M059J (cell line): ENCODE data around the gene ZNF684. TPM values are rescaled to one million over a fixed set of nuclear protein-coding genes. Genes with fewer than 3 reads are reported as not detected.
A peak's percentile ranks its signal among the peaks of the same experiment; 100 is the strongest.
"Not testable (repeated sequence)": the region's sequence is repeated elsewhere in the genome, so short reads cannot be mapped to it uniquely, and the experiment has no call there.

ENCODE experiments used
- DNase-seq: peaks from one replicate; pipeline ENCODE4 v3.0.0-alpha.2; 2012; ENCODE audit warnings: low read depth
- total RNA-seq: library from RNA; depleted of rRNA; stranded (reverse); fragments of >200 nt; shearing (Covaris generic); gene quantifications from 2 replicates; pipeline ENCODE4 v1.2.3, GENCODE V29; 2014; rRNA removed

Gene ZNF684
- total RNA-seq = 6.6 and 7.4 TPM in 2 replicates

DNA sequence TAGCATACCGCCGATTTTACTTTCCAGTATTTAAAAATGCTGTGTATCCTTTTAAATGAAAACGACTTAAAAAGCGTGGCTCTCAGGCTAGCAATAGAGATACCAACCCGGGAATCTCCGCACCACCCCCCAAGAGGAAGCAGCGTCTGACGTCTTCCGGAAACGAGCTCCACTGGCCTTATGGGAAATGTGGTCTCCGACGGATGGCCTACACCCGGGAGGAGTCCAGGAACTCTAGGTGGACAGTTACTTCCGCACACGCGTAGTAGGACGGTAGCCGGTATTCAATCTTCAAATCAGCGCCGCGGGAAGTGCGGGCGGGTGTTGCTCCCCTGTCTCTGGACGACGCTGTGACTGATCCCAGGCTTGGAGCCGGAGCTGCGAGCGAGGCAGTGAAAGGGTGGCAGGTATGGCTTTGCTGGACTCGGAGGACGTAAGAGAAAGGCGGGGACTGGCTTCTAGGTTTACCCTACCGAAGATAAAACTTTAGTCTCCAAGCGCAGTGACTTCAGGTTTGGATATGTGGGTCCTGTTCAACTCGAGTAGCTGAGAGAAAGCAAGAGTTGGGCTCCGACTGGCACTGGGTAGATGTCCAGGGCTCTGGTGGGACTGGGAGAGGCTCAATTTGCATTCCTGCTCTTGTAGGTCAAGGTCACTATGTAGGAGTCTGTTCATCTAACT, at the start of gene ZNF684:
TSS of gene ZNF684 (plus strand) at position 257 of the 681 bp plus-strand sequence. CDS start 1,530 bp downstream, outside the sequence.
- peak; percentile 98 for DNase-seq

DNA sequence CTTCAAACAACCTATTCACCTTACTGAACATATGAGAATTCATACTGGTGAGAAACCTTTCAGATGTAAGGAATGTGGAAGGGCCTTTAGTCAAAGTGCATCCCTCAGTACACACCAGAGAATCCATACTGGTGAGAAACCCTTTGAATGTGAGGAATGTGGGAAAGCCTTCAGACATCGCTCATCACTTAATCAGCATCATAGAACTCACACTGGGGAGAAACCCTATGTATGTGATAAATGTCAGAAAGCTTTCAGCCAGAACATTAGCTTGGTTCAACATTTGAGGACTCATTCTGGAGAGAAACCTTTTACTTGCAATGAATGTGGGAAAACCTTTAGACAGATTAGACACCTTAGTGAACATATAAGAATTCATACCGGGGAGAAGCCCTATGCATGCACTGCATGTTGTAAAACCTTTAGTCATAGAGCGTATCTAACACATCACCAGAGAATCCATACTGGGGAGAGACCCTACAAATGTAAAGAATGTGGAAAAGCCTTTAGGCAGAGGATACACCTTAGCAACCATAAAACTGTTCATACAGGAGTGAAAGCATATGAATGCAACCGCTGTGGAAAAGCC, 36.0 kb upstream of the ZNF684 start:
- no peak for DNase-seq

DNA sequence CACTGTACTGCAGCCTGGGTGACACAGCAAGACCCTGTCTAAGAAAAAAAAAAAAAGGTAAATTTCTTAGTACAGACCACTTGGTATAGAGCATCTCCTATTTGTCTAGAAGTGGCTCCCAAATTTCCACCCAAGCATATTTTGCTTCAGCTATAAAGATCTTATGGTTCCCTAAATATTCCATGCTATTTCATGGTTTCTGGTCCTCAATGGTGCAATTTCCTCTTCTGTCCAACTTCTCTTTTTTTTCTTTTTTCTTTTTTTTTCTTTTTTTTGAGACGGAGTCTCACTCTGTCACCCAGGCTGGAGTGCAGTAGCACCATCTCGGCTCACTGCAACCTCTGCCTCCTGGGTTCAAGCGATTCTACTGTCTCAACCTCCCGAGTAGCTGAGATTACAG, 28.8 kb upstream of the ZNF684 start:
- not testable (repeated sequence) for DNase-seq

DNA sequence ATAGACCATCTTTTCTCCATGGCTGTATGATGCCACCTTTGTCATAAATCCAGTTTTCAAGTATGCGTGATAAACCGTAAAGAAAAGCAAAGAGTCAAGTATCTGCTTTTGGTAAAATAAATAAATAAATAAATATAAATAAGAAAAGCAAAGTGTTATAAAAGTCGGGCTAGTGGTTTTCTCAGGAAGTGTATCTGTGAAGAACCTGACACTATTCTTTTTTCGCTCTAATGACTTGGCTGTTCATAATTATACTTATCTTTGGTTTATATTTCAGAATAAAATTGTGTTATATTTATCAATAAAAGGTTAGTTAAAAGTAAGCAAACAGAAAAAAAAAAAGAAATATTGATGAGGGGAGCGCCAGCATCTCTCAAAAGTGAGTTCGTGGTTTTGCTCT, 23.5 kb upstream of the ZNF684 start:
- no peak for DNase-seq

DNA sequence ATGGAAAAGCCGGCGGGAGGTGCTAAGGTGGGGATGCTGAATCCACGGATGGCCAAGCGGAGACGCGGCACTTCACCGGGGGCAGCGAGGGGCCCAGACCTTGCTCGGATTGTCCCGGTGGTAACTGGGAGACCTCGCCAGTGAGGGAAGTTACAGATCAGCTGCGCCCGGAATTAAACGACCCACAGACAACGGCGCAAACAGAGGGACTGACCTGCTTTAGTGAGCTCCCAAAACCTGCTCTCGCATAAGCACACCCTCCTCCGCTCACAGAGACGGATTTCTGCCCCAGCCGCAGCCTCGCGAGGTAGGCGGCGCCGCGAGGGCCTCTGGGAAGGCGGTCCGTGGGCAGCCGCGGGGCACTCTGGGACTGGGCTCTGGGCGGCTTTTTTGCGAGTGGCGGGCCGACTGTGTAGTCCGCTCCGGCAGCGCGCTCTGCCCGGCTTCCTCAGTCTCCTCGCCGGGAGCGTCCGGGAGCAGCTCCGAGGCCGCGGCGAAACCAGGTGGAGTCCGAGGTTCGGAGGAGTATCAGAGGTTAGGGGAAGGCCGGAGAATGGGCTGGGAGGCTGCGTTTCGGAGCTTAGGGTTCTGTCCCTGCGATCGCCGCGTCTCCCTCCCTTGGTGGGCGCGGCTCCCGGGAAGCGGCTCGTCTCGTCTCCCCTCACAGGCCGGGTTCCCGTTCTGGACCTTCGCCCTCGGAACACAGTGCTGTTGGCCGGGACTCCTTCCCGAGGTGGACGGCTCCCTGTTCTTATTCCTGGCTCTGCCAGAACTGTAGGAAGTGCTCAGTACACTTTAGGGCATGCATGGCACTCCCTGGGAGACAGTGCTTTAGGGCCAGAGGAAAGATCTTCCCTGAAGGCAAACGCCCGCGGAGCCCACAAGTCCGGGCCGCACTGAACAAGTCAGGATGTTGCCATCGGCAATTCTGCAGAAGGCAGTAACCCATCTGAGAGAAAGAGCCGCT, 22.8 kb upstream of the ZNF684 start, which contains the start of gene EXO5:
TSS of gene EXO5 (plus strand) at position 393 of the 967 bp plus-strand sequence. CDS start 5,778 bp downstream, outside the sequence.
- peak; percentile 80 for DNase-seq

DNA sequence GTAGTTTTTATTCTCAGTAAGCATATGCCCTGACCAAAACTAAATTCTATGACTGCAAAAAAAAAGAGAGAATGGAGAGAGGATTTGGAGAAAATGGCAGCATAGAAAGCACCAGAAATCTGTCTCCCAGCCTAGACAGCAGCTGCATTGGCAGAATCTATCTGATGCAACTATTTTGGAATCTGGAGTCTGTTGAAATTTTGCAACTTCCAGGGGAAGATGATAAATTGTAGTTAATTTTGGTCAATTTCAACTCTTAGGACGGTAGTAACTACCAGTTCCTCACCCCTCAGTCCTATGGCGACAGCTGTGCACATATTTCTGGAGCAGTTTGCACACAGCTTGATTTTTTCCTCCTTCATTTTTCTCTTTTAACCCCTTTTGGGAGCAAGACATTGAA, 11.9 kb upstream of the ZNF684 start:
- DNase-seq = no peak

DNA sequence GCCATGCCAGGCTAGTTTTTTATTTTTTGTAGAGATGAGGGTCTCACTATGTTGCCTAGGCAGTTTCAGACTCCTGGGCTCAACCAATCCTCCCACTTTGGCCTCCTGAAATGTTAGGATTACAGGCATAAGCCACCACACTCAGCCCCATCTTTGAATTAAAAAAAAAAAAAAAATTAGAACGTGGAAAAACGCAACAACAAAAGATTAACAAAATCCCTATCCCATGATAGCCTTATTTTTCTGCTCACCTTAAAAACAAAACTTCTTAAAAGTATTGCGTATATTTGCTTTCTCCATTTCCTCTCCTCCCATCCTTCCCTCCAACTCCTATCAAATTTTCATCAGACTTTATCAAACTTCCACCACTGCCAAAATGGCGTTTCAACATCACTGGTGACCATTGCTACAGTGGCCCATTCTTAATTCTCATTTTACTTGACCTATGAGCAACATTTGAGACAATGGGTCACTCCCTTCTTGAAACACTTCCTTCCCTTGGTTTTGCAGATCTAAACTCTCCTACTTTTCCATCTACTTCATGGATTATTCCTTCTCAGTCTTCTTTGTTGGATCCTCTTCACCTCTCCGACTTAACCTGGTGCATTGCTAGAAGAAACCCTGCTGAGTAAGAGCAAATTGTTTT, 579 bp upstream of the ZNF684 start:
- DNase-seq = peak; percentile 35

DNA sequence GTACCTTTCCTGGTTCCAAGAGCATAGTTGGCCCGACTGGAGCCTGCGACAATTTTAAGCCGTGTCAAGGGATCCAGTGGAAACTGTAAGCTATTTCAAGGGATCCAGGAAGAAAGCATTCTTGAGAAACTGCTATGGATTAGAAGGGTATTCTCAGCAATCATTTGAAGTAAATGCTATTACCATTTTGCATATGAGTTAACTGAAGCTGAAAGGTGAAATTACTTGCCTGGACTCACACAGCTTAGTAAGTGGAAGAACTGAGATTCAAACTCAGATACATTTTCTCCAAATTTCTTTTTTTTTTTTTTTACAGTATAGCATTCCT, 589 bp downstream of the ZNF684 start:
- no peak for DNase-seq

DNA sequence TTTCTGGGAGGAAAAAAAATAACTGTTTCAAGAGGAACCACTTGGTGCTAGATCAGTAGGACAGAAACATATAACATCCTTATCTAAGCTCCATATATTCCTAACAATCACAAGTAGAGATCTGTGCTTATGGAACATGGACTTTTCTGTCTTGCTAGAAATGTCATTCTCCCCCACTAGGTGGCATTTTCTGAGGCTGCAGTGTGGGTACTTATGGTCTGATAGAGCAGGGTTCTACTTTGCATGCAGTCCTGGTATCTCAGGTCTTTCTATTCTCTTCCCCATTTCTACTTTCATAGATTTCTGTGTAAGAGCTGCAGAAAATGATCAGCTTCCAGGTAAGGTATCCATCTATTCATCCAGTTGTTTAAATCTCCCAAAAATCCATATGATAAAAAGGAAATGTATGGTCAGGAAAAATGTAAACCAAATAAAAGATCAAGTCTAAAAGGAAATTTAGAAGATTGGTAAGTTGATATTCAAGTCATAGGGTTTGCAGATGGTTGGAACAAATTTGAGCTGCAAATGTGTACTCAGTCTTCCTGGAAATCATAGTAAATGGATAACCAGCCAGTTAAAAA, 1.5 kb downstream of the ZNF684 start:
- DNase-seq = peak; percentile 65

DNA sequence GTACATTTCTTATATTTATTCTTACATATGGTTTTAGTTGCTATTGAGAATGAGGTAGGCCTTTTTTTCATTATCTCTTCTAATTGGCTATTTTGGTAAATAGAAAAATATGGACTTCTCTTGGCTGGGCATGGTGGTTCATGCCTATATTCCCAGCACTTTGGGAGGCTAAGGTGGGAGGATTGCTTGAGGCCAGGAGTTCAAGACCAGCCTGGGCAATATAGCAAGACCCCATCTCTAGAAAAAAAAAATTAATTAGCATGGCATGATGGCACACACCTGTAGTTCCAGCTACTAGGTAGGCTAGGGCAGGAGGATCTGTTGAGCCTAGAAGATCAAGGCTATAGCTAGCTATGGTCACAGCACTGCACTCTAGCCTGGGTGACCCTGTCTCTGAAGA, 3.2 kb downstream of the ZNF684 start:
- DNase-seq = no peak

DNA sequence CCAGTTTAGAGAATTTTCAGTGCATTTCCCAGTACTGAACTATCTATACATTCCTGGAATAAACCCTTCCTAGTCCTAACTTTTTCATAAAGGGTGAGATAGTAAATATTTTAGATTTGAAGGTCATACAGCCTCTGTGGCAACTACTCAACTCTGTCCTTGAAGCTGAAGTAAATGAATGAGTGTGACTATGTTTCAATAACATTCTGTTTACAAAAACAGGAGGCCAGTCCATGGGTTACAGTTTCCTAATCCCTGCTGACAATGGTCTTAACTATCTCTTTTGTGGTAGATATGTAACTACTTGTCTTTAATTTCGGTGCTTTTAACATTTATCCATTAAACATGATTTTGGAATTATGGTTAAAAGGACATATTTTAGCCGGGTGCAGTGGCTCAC, 4.3 kb downstream of the ZNF684 start:
- DNase-seq = no peak

DNA sequence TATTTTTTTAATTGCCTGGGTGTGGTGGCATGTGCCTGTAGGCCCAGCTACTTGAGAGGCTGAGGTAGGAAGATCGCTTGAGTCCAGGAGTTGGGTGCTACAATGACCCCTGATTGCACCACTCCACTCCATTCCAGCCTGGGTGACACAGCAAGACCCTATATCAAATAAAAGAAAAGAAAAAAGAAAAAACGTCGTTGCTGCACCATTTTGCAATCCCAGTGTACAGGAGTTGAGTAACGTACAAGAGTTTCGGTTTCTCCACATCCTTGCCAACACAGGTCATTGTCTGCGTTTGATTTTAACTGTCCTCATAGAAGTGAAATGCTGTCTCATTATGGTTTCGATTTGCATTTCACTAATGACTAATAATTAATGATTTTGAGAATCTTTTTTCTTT, 7.9 kb downstream of the ZNF684 start:
- no peak for DNase-seq

DNA sequence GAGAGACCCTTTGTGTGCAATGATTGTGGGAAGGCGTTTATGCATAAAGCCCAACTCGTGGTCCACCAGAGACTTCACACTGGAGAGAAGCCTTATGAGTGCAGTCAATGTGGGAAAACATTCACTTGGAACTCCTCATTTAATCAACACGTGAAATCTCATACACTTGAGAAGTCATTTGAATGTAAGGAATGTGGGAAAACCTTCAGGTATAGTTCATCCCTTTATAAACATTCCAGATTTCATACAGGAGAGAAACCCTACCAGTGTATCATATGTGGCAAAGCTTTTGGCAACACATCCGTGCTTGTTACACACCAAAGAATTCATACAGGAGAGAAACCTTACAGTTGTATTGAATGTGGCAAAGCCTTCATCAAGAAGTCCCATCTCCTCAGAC, 15.5 kb downstream of the ZNF684 start:
- no peak for DNase-seq

DNA sequence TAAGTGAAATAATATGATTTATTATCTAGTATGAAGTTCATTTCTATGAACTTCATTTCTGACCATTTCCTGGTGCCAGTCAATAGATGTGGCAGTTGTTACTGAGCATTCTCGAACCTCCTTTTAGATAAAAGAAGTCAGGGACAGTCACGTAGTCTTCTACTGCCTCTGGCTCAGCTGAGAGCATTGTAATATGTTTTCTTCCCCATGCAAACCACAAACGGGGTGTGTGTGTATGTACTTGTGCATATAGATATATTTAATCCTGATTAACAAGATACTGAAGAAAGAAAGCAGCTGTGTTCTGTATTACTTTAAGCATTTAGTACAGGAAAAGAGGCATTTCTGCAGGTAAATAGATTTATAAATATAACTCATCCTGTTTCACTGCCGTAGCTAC, 21.6 kb downstream of the ZNF684 start:
- DNase-seq = no peak

DNA sequence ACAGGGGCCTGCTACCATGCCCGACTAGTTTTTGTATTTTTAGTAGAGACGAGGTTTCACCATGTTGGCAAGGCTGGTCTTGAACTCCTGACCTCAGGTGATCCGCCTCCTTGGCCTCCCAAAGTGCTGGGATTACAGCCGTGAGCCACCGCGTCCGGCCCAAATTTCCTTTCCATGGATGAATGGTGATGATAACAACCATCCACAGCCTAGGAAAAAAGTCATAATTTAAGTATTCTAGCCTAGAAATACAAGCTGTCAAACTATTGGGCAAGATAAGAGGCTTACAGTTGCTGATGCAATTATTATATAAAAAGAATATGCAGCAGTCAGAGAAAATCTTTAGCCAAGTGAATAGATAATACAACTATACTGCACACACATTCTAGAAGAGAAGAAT, 23.4 kb downstream of the ZNF684 start:
- DNase-seq = not testable (repeated sequence)

DNA sequence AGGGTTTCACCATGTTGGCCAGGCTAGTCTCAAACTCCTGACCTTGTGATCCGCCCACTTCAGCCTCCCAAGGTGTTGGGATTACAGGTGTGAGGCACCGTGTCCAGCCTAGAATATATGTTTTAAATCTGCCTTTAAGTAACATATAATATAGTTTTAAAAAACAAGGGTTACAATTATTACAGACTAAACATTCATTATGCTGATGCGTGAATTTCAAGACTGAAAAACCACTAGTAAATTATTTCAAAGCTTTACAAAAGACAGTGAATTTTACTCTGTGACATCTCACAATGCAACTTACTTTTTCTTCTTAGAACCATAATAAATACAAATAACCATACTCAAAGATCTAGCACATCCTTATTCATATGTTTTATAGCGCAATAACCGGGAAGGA, 24.7 kb downstream of the ZNF684 start:
- no peak for DNase-seq

DNA sequence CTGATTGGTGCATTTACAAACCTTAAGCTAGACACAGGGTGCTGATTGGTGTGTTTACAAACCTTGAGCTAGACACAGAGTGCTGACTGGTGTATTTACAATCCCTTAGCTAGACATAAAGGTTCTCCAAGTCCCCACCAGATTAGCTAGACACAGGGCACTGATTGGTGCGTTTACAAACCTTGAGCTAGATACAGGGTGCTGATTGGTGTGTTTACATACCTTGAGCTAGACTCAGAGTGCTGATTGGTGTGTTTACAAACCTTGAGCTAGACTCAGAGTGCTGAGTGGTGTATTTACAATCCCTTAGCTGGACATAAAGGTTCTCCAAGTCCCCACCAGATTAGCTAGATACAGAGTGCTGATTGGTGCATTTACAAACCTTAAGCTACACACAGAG, 26.8 kb downstream of the ZNF684 start:
- not testable (repeated sequence) for DNase-seq

DNA sequence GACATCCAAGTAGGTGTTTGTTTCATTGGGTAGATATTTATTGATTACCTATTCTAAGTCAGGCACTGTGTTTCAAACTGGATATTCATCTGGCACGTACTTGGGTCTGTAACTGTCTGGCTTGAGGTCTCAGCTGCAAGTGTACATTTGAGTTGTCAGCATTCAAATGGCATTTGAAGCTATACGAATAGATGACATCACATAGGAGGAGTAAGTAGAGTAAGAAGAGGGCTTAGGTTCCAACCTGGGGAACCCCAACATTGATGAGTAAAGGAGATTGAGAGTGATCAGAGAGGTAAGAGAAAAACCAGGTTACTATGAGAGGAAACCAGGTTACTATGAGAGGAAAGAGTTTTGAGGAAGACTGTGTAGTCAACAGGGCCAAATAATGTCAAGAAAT, 30.7 kb downstream of the ZNF684 start:
- no peak for DNase-seq

DNA sequence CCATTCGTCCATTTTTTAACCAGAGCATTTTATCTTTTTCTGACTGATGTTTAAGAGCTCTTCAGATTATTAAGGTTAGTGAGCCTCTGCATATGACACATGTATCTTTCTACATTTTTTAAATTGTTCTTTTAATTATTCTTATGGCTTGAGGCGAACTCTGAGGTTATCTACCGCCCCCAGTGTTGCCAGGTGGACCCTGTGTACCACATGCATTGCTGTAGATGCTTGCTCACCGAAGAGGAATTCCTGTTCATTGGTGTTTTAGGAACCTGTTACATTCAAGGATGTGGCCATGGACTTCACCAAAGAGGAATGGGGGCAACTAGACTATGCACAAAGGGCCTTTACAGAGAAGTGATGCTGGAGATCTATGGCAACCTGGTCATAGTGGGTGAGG, 31.8 kb downstream of the ZNF684 start:
- peak; percentile 38 for DNase-seq

DNA sequence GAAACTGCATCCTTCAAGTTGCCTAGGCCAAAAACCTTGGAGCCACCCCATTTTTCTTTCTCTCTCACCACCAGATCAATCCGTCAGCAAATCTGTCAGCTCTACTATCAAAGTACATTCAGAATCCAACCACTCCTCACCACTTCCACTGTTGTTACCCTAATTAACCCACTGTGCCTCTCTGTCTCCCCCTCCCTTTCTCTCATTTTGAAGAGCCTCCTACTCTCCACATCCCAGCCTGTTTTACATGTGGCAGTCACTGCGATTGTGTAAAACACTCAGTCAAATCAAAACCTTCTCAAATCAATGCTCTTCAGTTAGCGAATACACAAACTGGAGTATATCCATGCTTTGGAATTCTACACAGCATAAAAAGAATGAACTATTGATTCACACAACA, 33.1 kb downstream of the ZNF684 start:
- DNase-seq = no peak

DNA sequence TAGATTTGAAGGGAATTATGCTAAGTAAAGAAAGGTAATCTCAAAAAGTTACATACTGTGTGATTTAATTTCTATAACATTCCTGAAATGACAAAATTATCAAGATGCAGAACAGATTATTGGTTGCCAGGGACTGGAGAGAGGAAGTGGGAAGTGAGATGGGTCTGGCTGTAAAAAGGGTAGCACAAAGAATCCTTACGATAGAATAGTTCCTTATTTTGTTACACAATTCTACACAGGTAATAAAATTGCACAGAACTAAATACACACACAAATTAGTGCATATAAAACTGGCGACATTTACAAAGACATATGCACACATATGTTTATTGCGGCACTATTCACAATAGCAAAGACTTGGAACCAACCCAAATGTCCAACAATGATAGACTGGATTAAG, 33.5 kb downstream of the ZNF684 start:
- DNase-seq = no peak

DNA sequence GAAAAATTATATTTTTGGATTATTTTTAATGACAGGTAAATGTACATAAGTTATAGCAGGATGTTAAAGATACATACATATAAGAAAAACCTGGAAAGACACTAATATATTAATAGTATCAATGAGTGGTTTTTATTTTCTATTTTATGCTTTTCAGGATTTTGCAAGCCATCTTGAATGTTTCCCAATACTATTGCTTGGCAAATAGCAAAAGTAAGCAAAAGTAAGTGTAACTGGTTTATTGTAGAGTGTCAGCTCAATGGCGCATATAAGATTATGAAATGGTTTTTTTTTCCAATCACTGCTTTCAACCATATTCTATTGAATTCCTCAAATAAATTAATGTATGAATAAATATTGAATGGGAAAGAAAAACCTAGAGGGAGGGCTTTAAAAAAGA, 36.4 kb downstream of the ZNF684 start:
- DNase-seq = no peak
